GM12878 (cell line): ENCODE results near the gene SLC35F3. TPM values are rescaled to one million over a fixed set of nuclear protein-coding genes. Genes with fewer than 3 reads are reported as not detected.

ENCODE experiments used
- ATAC-seq: fragments of 200-7000 bp; cut with Tn5 transposase; 3 replicates; pipeline ENCODE4 v1.9.1; 2020; ENCODE audit warnings: mild to moderate bottlenecking, moderate library complexity
- BruUV-seq: library from RNA; stranded (reverse); fragments of 400-500 nt; replicated peaks from 2 replicates; lab custom pipeline; 2021; lab: Mats Ljungman, UMichigan
- CTCF ChIA-PET: fragments of 300-600 bp; sonication (Branson Sonifier 250); formaldehyde crosslinking; extraction: SDS; loops from one replicate; lab custom pipeline; 2021; ENCODE audit warnings: inconsistent platforms; lab: Yijun Ruan, JAX
- POLR2A ChIA-PET: fragments of 350-600 bp; formaldehyde crosslinking; extraction: SDS; loops from one replicate; lab custom pipeline; 2021; ENCODE audit warnings: inconsistent platforms; lab: Charles Lee
- RAD21 ChIA-PET: fragments of 300-600 bp; sonication (Branson Sonifier 250); formaldehyde crosslinking; loops from one replicate; lab custom pipeline; 2023; ENCODE audit warnings: antibody characterized with exemption; ENCODE audit not compliant: unreplicated experiment; lab: Charles Lee
- SMC1A ChIA-PET: fragments of 300-600 bp; sonication (Branson Sonifier 250); formaldehyde crosslinking; loops from one replicate; lab custom pipeline; 2023; ENCODE audit not compliant: unreplicated experiment, uncharacterized antibody; lab: Charles Lee
- DNase-seq: peaks from one replicate; pipeline ENCODE4 v3.0.0-alpha.2; 2011; ENCODE audit warnings: low read depth, low spot score
- FAIRE-seq: peaks from 3 replicates; lab custom pipeline; 2011; peaks lifted over from hg19 to GRCh38; lab: Jason Lieb, UNC
- H2AFZ ChIP-seq: 2 replicates; pipeline ENCODE4 v1.6.0; 2011; ENCODE audit warnings: low read depth, low read length, control low read depth; ENCODE audit not compliant: control insufficient read depth
- H3K27ac ChIP-seq: 2 replicates; pipeline ENCODE4 v1.5.1; 2011; ENCODE audit warnings: control low read depth; ENCODE audit not compliant: control insufficient read depth, insufficient read depth
- H3K27me3 ChIP-seq, 2 experiments: replicated peaks in 1 of 2; 2 replicates each; pipeline versions ENCODE4 v1.6.0 to v1.6.1; 2011; ENCODE audit warnings: low read length in 1 of 2; ENCODE audit not compliant: control insufficient read depth in 2 of 2, insufficient read depth in 2 of 2
- H3K36me3 ChIP-seq, 2 experiments: 2 replicates each; pipeline ENCODE4 v1.5.1; 2011; ENCODE audit warnings: low read length in 1 of 2; ENCODE audit not compliant: control insufficient read depth in 2 of 2, insufficient read depth in 2 of 2
- H3K4me1 ChIP-seq: 2 replicates; pipeline ENCODE4 v1.6.1; 2011; ENCODE audit warnings: mild to moderate bottlenecking, low read length, moderate library complexity, mixed read lengths; ENCODE audit not compliant: control insufficient read depth, insufficient read depth
- H3K4me2 ChIP-seq: 2 replicates; pipeline ENCODE4 v1.6.0; 2011; ENCODE audit warnings: control low read depth; ENCODE audit not compliant: control insufficient read depth, insufficient read depth
- H3K4me3 ChIP-seq: fragments of 200-600 bp; sonication (generic); 2 replicates; pipeline ENCODE4 v1.5.1; 2016
- H3K79me2 ChIP-seq: 2 replicates; pipeline ENCODE4 v1.6.0; 2011; ENCODE audit warnings: low read length; ENCODE audit not compliant: control insufficient read depth, insufficient read depth
- H3K9ac ChIP-seq: 2 replicates; pipeline ENCODE4 v1.8.0; 2011; ENCODE audit warnings: low read length, control low read depth, mixed read lengths; ENCODE audit not compliant: control insufficient read depth, insufficient read depth
- H3K9me3 ChIP-seq: replicated peaks from 3 replicates; pipeline ENCODE4 v1.5.1; 2011; ENCODE audit warnings: mild to moderate bottlenecking, low read length; ENCODE audit not compliant: control insufficient read depth, insufficient read depth
- H4K20me1 ChIP-seq: 2 replicates; pipeline ENCODE4 v1.6.0; 2011; ENCODE audit not compliant: control insufficient read depth, insufficient read depth
- BACH1 ChIP-seq: fragments of 450-650 bp; IDR thresholded peaks from 2 replicates; pipeline ENCODE4 v1.6.1; 2017; ENCODE audit warnings: mild to moderate bottlenecking, borderline replicate concordance
- BHLHE40 ChIP-seq, 2 experiments: fragments of 450-650 bp in 1 of 2; IDR thresholded peaks; 2 replicates each; pipeline ENCODE4 v1.6.1; 2011 to 2017; ENCODE audit warnings: low read depth in 2 of 2, borderline replicate concordance in 1 of 2, improper control_type of control experiment in 1 of 2, low read length in 1 of 2, mild to moderate bottlenecking in 1 of 2
- CUX1 ChIP-seq: IDR thresholded peaks from 2 replicates; pipeline ENCODE4 v1.6.1; 2012; ENCODE audit warnings: improper control_type of control experiment, low read depth, low read length; ENCODE audit not compliant: insufficient replicate concordance
- E4F1 ChIP-seq: fragments of 450-650 bp; IDR thresholded peaks from 2 replicates; pipeline ENCODE4 v1.6.1; 2018; ENCODE audit warnings: borderline replicate concordance, mild to moderate bottlenecking; ENCODE audit not compliant: partially characterized antibody
- GABPA ChIP-seq: IDR thresholded peaks from 2 replicates; pipeline ENCODE4 v1.6.1; 2014; ENCODE audit warnings: antibody characterized with exemption, low read depth, mild to moderate bottlenecking, inconsistent platforms
- GATAD2B ChIP-seq: fragments of 450-650 bp; conservative IDR thresholded peaks from 2 replicates; pipeline ENCODE4 v1.6.1; 2017; ENCODE audit warnings: low read depth, mild to moderate bottlenecking, moderate library complexity
- NR2C2 ChIP-seq: IDR thresholded peaks from 2 replicates; pipeline ENCODE4 v1.6.1; 2011; ENCODE audit warnings: borderline replicate concordance, low read depth; ENCODE audit not compliant: control insufficient read depth, insufficient read length
- NRF1 ChIP-seq: conservative IDR thresholded peaks from 2 replicates; pipeline ENCODE4 v1.6.1; 2011; ENCODE audit warnings: mild to moderate bottlenecking, low read depth, low read length, improper control_type of control experiment
- PML ChIP-seq: IDR thresholded peaks from 2 replicates; pipeline ENCODE4 v1.6.1; 2012; ENCODE audit warnings: low read length, inconsistent platforms
- POU2F2 ChIP-seq: IDR thresholded peaks from 3 replicates; pipeline ENCODE4 v1.6.1; 2011; ENCODE audit warnings: low read depth, mild to moderate bottlenecking, low read length, borderline replicate concordance
- RAD51 ChIP-seq: fragments of 450-650 bp; IDR thresholded peaks from 2 replicates; pipeline ENCODE4 v1.6.1; 2016; ENCODE audit warnings: moderate library complexity, mild to moderate bottlenecking, inconsistent platforms
- RFX5 ChIP-seq: IDR thresholded peaks from 2 replicates; pipeline ENCODE4 v1.6.1; 2011; ENCODE audit warnings: low read depth, low read length, improper control_type of control experiment
- TCF7 ChIP-seq: IDR thresholded peaks from 2 replicates; pipeline ENCODE4 v1.6.1; 2014; ENCODE audit warnings: antibody characterized with exemption, borderline replicate concordance
- ZNF24 ChIP-seq: fragments of 450-650 bp; IDR thresholded peaks from 2 replicates; pipeline ENCODE4 v1.6.1; 2017; ENCODE audit warnings: antibody characterized with exemption, mild to moderate bottlenecking
- WGBS: methylation state at CpG from one replicate; pipeline ENCODE4 v1.1.6; 2016; ENCODE audit warnings: low lambda C conversion rate; ENCODE audit not compliant: insufficient replicate concordance, insufficient coverage; ENCODE audit errors: missing lambda C conversion rate; 5-methylcytosine and 5-hydroxymethylcytosine counted together
- in situ Hi-C: fragments of 300-500 bp; cut with MboI; formaldehyde crosslinking; loops from 9 replicates; pipeline ENCODE4 v1.14.3; 2018; ENCODE audit warnings: mixed read lengths
- intact Hi-C: fragments of 100-400 bp; cut with micrococcal nuclease; formaldehyde crosslinking; loops from one replicate; pipeline ENCODE4 v1.14.2; 2022; ENCODE audit not compliant: unreplicated experiment
- polyA plus RNA-seq, 11 experiments: library from polyadenylated mRNA; depleted of rRNA in 4 of 11; unstranded in 6 of 11; stranded (reverse) in 5 of 11; fragments of >200 nt; fragmentation: Nextera tagmentation in 4 of 11; fragmentation: Illumina TruSeq in 1 of 11; extraction: Ambion mirVana in 4 of 11; extraction: Trizol in 1 of 11; gene quantifications; 1 replicate in 1 of 11; 2 replicates in 10 of 11; pipeline versions ENCODE4 v1.2.1 to v1.2.3, GENCODE V29; 2011 to 2016; ENCODE audit warnings: inconsistent platforms in 2 of 11, missing spikeins in 2 of 11, low read depth in 1 of 11
- total RNA-seq, 4 experiments: library from RNA; depleted of rRNA in 3 of 4; stranded (reverse); fragments of >200 nt in 3 of 4; fragmentation: Illumina TruSeq in 1 of 4; extraction: Trizol in 1 of 4; gene quantifications; 2 replicates each; pipeline versions ENCODE4 v1.2.1 to v1.2.3, GENCODE V29; 2013 to 2021

The SLC35F3 gene
- total and polyA plus RNA-seq, 10 of the 15 experiments (the other 5 are each of a cell fraction or from before 2014, with no cell fraction given) = 1.0 to 8.6 (median 5.7) TPM

DNA sequence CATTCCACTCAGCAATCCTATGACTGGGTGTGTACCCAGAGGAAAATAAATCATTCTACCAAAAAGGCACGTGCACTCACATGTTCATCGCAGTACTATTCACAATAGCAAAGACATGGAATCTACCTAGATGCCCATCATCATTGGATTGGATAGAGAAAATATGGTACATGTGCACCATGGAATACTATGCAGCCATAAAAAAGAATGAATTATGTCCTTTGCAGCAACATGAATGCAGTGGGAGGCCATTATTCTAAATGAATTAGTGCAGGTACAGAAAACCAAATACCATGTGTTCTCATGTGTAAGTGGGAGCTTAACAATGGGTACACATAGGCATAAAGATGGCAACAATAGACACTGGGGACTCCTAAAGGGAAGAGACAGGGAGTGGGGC is 39.9 kb upstream of the SLC35F3 start:
- ChIA-PET CTCF (no interaction called here), POLR2A (no interaction called here), RAD21 (no interaction called here), SMC1A (no interaction called here)
- H3K4me3 ChIP-seq = no peak overlapping the region
- H4K20me1 ChIP-seq = no peaks in the 10 kb centered on the region
- intact Hi-C loops = no loop called here
- no peaks in the 10 kb centered on the region for H3K4me1 ChIP-seq
- no peak overlapping the region for H3K4me2 ChIP-seq
- no peaks in the 10 kb centered on the region for H3K27me3 ChIP-seq
- H3K9ac ChIP-seq = no peak overlapping the region
- BruUV-seq = no TSS peak
- H2AFZ ChIP-seq = no peak overlapping the region
- no peak for DNase-seq
- no peaks in the 10 kb centered on the region for H3K79me2 ChIP-seq
- TF ChIP-seq CUX1 (no peak), PML (no peak), RFX5 (no peak), BHLHE40 (IDR thresholded peaks at IDR 0.05; ENCODE audit: borderline replicate concordance in 1 of 2, low read depth in 2 of 2, low read length in 1 of 2) (no peak), GABPA (no peak), BACH1 (no peak), TCF7 (no peak), GATAD2B (no peak), NRF1 (no peak), RAD51 (no peak), NR2C2 (no peak), POU2F2 (no peak), ZNF24 (no peak), E4F1 (no peak)
- in situ Hi-C loops = no loop called here
- no peak overlapping the region for H3K27ac ChIP-seq
- no peak for FAIRE-seq
- WGBS = 79% methylated on average over 2 of the region's 2 CpGs
- ATAC-seq = no peak
- H3K9me3 ChIP-seq = no peaks in the 10 kb centered on the region
- no peaks in the 10 kb centered on the region for H3K36me3 ChIP-seq
